ENCODE data around the gene INPP5B.
"Not testable (repeated sequence)": the region's sequence is repeated elsewhere in the genome, so short reads cannot be mapped to it uniquely, and the experiment has no call there.

INPP5B gene

GRCh38 chr1:37946703-37947360 is at the start of gene INPP5B:
TSS of gene INPP5B (minus strand) at chr1:37947053. CDS start at chr1:37946308, 745 bp downstream.
- Mint-ChIP-seq H3K9me3 (no peaks in the 10 kb centered on the region), H3K27ac (peak within 1 kb of the TSS; percentile 92), H3K4me3 (peak within 1 kb of the TSS; percentile 99), H3K27me3 (no peaks in the 10 kb centered on the region), H3K4me1 (peaks cover 18% of the 10 kb centered on the region), H3K36me3 (peaks cover 3% of the 10 kb centered on the region)
- DNase-seq (ENCODE audit: low spot score in 2 of 2), result peak; percentile 44 to 60
- ATAC-seq (ENCODE audit: low read depth), result peak; percentile 98

GRCh38 chr1:37995751-37996345 is 49.0 kb upstream of the INPP5B start:
- no peak overlapping the region for H3K27ac Mint-ChIP-seq
- H3K36me3 Mint-ChIP-seq, result no peaks in the 10 kb centered on the region
- H3K9me3 Mint-ChIP-seq, result no peaks in the 10 kb centered on the region
- ATAC-seq (ENCODE audit: low read depth) (peak; percentile 67), DNase-seq (ENCODE audit: low spot score in 2 of 2) (no peak)
- peaks cover 10% of the 10 kb centered on the region for H3K4me1 Mint-ChIP-seq
- no peaks in the 10 kb centered on the region for H3K27me3 Mint-ChIP-seq
- peak overlapping the region; percentile 80 for H3K4me3 Mint-ChIP-seq

GRCh38 chr1:37994886-37995566 is 48.2 kb upstream of the INPP5B start:
- Mint-ChIP-seq H3K27ac (no peak overlapping the region), H3K4me1 (peaks cover 12% of the 10 kb centered on the region), H3K9me3 (no peaks in the 10 kb centered on the region), H3K27me3 (no peaks in the 10 kb centered on the region), H3K4me3 (peak overlapping the region; percentile 80), H3K36me3 (no peaks in the 10 kb centered on the region)
- ATAC-seq (ENCODE audit: low read depth) (no peak), DNase-seq (ENCODE audit: low spot score in 2 of 2) (no peak)

GRCh38 chr1:37989361-37989930 is 42.6 kb upstream of the INPP5B start:
- Mint-ChIP-seq H3K36me3 (peaks cover 9% of the 10 kb centered on the region), H3K4me3 (peak overlapping the region; percentile 96), H3K4me1 (peaks cover 11% of the 10 kb centered on the region), H3K27me3 (no peaks in the 10 kb centered on the region), H3K9me3 (no peaks in the 10 kb centered on the region), H3K27ac (peak overlapping the region; percentile 88)
- ATAC-seq (ENCODE audit: low read depth) (peak; percentile 14), DNase-seq (ENCODE audit: low spot score in 2 of 2) (no peak)

- no peak for DNase-seq (ENCODE audit: low spot score in 2 of 2)
- no peaks in the 10 kb centered on the region for H3K9me3 Mint-ChIP-seq
- no peak overlapping the region for H3K4me3 Mint-ChIP-seq
- no peaks in the 10 kb centered on the region for H3K27me3 Mint-ChIP-seq
- no peak for ATAC-seq (ENCODE audit: low read depth)
- peaks cover 11% of the 10 kb centered on the region for H3K4me1 Mint-ChIP-seq
- H3K27ac Mint-ChIP-seq, result peak overlapping the region; percentile 17
- peaks cover 15% of the 10 kb centered on the region for H3K36me3 Mint-ChIP-seq
Measured at GRCh38 chr1:37987679-37988078, 40.8 kb upstream of the INPP5B start.

- Mint-ChIP-seq H3K27ac (no peak overlapping the region), H3K4me3 (no peak overlapping the region), H3K27me3 (no peaks in the 10 kb centered on the region), H3K9me3 (no peaks in the 10 kb centered on the region), H3K4me1 (peaks cover 3% of the 10 kb centered on the region), H3K36me3 (peaks cover 27% of the 10 kb centered on the region)
- ATAC-seq (ENCODE audit: low read depth), result no peak
- no peak for DNase-seq (ENCODE audit: low spot score in 2 of 2)
Measured at GRCh38 chr1:37983546-37983945, 36.7 kb upstream of the INPP5B start.

- H3K36me3 Mint-ChIP-seq, result peaks cover 34% of the 10 kb centered on the region
- H3K27me3 Mint-ChIP-seq, result no peaks in the 10 kb centered on the region
- H3K9me3 Mint-ChIP-seq, result no peaks in the 10 kb centered on the region
- no peak overlapping the region for H3K4me3 Mint-ChIP-seq
- DNase-seq (ENCODE audit: low spot score in 2 of 2) (no peak), ATAC-seq (ENCODE audit: low read depth) (no peak)
- no peak overlapping the region for H3K27ac Mint-ChIP-seq
- peaks cover 2% of the 10 kb centered on the region for H3K4me1 Mint-ChIP-seq
Measured at GRCh38 chr1:37978541-37978940, 31.7 kb upstream of the INPP5B start.

- not testable (repeated sequence) for H3K4me3 Mint-ChIP-seq; H3K27me3 Mint-ChIP-seq; ATAC-seq (ENCODE audit: low read depth); H3K9me3 Mint-ChIP-seq; H3K4me1 Mint-ChIP-seq; H3K27ac Mint-ChIP-seq
- H3K36me3 Mint-ChIP-seq, result peaks cover 46% of the 10 kb centered on the region
- DNase-seq (ENCODE audit: low spot score in 2 of 2), result peak in 1 of 2 donors; percentile 35
Measured at GRCh38 chr1:37975083-37975482, 28.2 kb upstream of the INPP5B start.

GRCh38 chr1:37974567-37974966 is 27.7 kb upstream of the INPP5B start:
- Mint-ChIP-seq H3K36me3 (peaks cover 48% of the 10 kb centered on the region), H3K4me3 (no peak overlapping the region), H3K27me3 (no peaks in the 10 kb centered on the region), H3K9me3 (no peaks in the 10 kb centered on the region), H3K4me1 (peaks cover 6% of the 10 kb centered on the region), H3K27ac (no peak overlapping the region)
- ATAC-seq (ENCODE audit: low read depth), result no peak
- DNase-seq (ENCODE audit: low spot score in 2 of 2), result no peak

GRCh38 chr1:37973684-37974083 is 26.8 kb upstream of the INPP5B start:
- H3K36me3 Mint-ChIP-seq, result peaks cover 54% of the 10 kb centered on the region
- not testable (repeated sequence) for H3K4me1 Mint-ChIP-seq; H3K9me3 Mint-ChIP-seq; H3K27ac Mint-ChIP-seq; H3K27me3 Mint-ChIP-seq; DNase-seq (ENCODE audit: low spot score in 2 of 2); ATAC-seq (ENCODE audit: low read depth); H3K4me3 Mint-ChIP-seq

- Mint-ChIP-seq H3K4me3 (no peak overlapping the region), H3K4me1 (no peaks in the 10 kb centered on the region), H3K27ac (no peak overlapping the region), H3K36me3 (peaks cover 34% of the 10 kb centered on the region), H3K9me3 (no peaks in the 10 kb centered on the region), H3K27me3 (no peaks in the 10 kb centered on the region)
- ATAC-seq (ENCODE audit: low read depth) (no peak), DNase-seq (ENCODE audit: low spot score in 2 of 2) (no peak)
Measured at GRCh38 chr1:37965301-37965700, 18.4 kb upstream of the INPP5B start.

GRCh38 chr1:37964106-37964505 is 17.3 kb upstream of the INPP5B start:
- not testable (repeated sequence) for DNase-seq (ENCODE audit: low spot score in 2 of 2); H3K27me3 Mint-ChIP-seq; H3K27ac Mint-ChIP-seq; H3K4me1 Mint-ChIP-seq; H3K4me3 Mint-ChIP-seq; ATAC-seq (ENCODE audit: low read depth); H3K9me3 Mint-ChIP-seq
- H3K36me3 Mint-ChIP-seq, result peaks cover 32% of the 10 kb centered on the region

- no peak for DNase-seq (ENCODE audit: low spot score in 2 of 2)
- no peak for ATAC-seq (ENCODE audit: low read depth)
- no peaks in the 10 kb centered on the region for H3K27me3 Mint-ChIP-seq
- no peak overlapping the region for H3K27ac Mint-ChIP-seq
- peaks cover 29% of the 10 kb centered on the region for H3K36me3 Mint-ChIP-seq
- H3K9me3 Mint-ChIP-seq, result no peaks in the 10 kb centered on the region
- no peak overlapping the region for H3K4me3 Mint-ChIP-seq
- H3K4me1 Mint-ChIP-seq, result no peaks in the 10 kb centered on the region
Measured at GRCh38 chr1:37958690-37959089, 11.8 kb upstream of the INPP5B start.

GRCh38 chr1:37955685-37956084 is 8.8 kb upstream of the INPP5B start:
- Mint-ChIP-seq H3K9me3 (no peaks in the 10 kb centered on the region), H3K4me3 (no peak overlapping the region), H3K4me1 (peaks cover 4% of the 10 kb centered on the region), H3K27ac (no peak overlapping the region), H3K27me3 (no peaks in the 10 kb centered on the region), H3K36me3 (peaks cover 18% of the 10 kb centered on the region)
- no peak for ATAC-seq (ENCODE audit: low read depth)
- DNase-seq (ENCODE audit: low spot score in 2 of 2), result no peak

All from memory B cell (primary cell).